K562 (cell line): Measurements from ENCODE around the gene NDUFB3. TPM values are rescaled to one million over a fixed set of nuclear protein-coding genes. Genes with fewer than 3 reads are reported as not detected.

ENCODE experiments used
- CHD1 ChIP-seq: fragments of 200-600 bp; sonication (generic); IDR thresholded peaks from one replicate; pipeline ENCODE4 v1.6.1; 2012; ENCODE audit warnings: mild to moderate bottlenecking, moderate library complexity, low read length, inconsistent platforms
- ERF ChIP-seq: fragments of 450-650 bp; formaldehyde crosslinking; IDR thresholded peaks from 2 replicates; pipeline ENCODE4 v1.4.0; 2020; ENCODE audit warnings: mild to moderate bottlenecking, mixed read lengths
- HDAC2 ChIP-seq: fragments of 450-650 bp; IDR thresholded peaks from 2 replicates; pipeline ENCODE4 v1.6.1; 2016; ENCODE audit warnings: mild to moderate bottlenecking
- HMG20A ChIP-seq: fragments of 450-650 bp; formaldehyde crosslinking; conservative IDR thresholded peaks from 2 replicates; pipeline ENCODE4 v1.4.0; 2020; ENCODE audit warnings: mild to moderate bottlenecking, mixed read lengths
- MAFF ChIP-seq: IDR thresholded peaks from 2 replicates; pipeline ENCODE4 v1.6.1; 2012; ENCODE audit warnings: low read length, improper control_type of control experiment
- MED1 ChIP-seq: sonication (generic); formaldehyde crosslinking; IDR thresholded peaks from 2 replicates; pipeline ENCODE4 v1.8.1; 2023; ENCODE audit warnings: missing genetic modification reagents, borderline replicate concordance
- MTF1 ChIP-seq: fragments of 250-450 bp; sonication (Bioruptor Pico); IDR thresholded peaks from 2 replicates; pipeline ENCODE4 v1.9.0; 2021; ENCODE audit warnings: moderate library complexity, mild to moderate bottlenecking, inconsistent platforms, borderline replicate concordance
- NCOA4 ChIP-seq: fragments of 450-650 bp; IDR thresholded peaks from 2 replicates; pipeline ENCODE4 v1.6.1; 2018; ENCODE audit warnings: mild to moderate bottlenecking; ENCODE audit not compliant: partially characterized antibody
- NELFE ChIP-seq: IDR thresholded peaks from 2 replicates; pipeline ENCODE4 v1.6.1; 2011; ENCODE audit warnings: mild to moderate bottlenecking; ENCODE audit not compliant: insufficient read depth, insufficient read length
- NFIX ChIP-seq: fragments of 250-450 bp; sonication (Bioruptor Pico); IDR thresholded peaks from 2 replicates; pipeline ENCODE4 v1.4.0; 2020; ENCODE audit warnings: low read depth, mild to moderate bottlenecking, moderate library complexity
- NR2F6 ChIP-seq: fragments of 450-650 bp; formaldehyde crosslinking; IDR thresholded peaks from 2 replicates; pipeline ENCODE4 v1.4.0; 2020; ENCODE audit warnings: mild to moderate bottlenecking
- NR3C1 ChIP-seq: sonication (generic); formaldehyde crosslinking; IDR thresholded peaks from 2 replicates; pipeline ENCODE4 v1.8.1; 2022; ENCODE audit warnings: missing genetic modification reagents
- PHF20 ChIP-seq: fragments of 450-650 bp; IDR thresholded peaks from 2 replicates; pipeline ENCODE4 v1.6.1; 2018; ENCODE audit not compliant: partially characterized antibody
- RNF219 ChIP-seq: fragments of 250-450 bp; sonication (Bioruptor Pico); IDR thresholded peaks from 2 replicates; pipeline ENCODE4 v1.5.0; 2022; ENCODE audit warnings: mild to moderate bottlenecking
- SUPT5H ChIP-seq: fragments of 450-650 bp; IDR thresholded peaks from 2 replicates; pipeline ENCODE4 v1.6.1; 2016
- TFAP4 ChIP-seq: sonication (generic); formaldehyde crosslinking; IDR thresholded peaks from 2 replicates; pipeline ENCODE4 v1.8.0; 2022; ENCODE audit warnings: missing genetic modification reagents, mild to moderate bottlenecking, moderate library complexity, borderline replicate concordance
- TRIM24 ChIP-seq, 2 experiments: fragments of 450-650 bp; IDR thresholded peaks; 2 replicates each; pipeline ENCODE4 v1.6.1; 2016
- U2AF1 ChIP-seq: fragments of 200-400 bp; formaldehyde crosslinking; optimal IDR thresholded peaks from 2 replicates; pipeline ENCODE3; 2017; ENCODE audit warnings: mild to moderate bottlenecking, low read depth, low read length, moderate library complexity
- XRCC5 ChIP-seq: fragments of 200-400 bp; formaldehyde crosslinking; IDR thresholded peaks from 2 replicates; pipeline ENCODE4 v1.6.1; 2017; ENCODE audit warnings: low read depth, mild to moderate bottlenecking, low read length
- ZBTB1 ChIP-seq: sonication (generic); formaldehyde crosslinking; IDR thresholded peaks from 2 replicates; pipeline ENCODE4 v1.8.1; 2023; ENCODE audit warnings: missing genetic modification reagents, low read depth, mild to moderate bottlenecking, borderline replicate concordance
- ZC3H8 ChIP-seq: fragments of 450-650 bp; IDR thresholded peaks from 2 replicates; pipeline ENCODE4 v1.6.1; 2017
- ZNF507 ChIP-seq: conservative IDR thresholded peaks from 2 replicates; pipeline ENCODE4 v1.6.1; 2017; ENCODE audit warnings: missing genetic modification characterization, missing compliant biosample characterization
- ZSCAN32 ChIP-seq: fragments of 450-650 bp; formaldehyde crosslinking; IDR thresholded peaks from 2 replicates; pipeline ENCODE4 v1.4.0; 2020; ENCODE audit warnings: mild to moderate bottlenecking, moderate library complexity
- polyA plus RNA-seq, 8 experiments: library from polyadenylated mRNA; depleted of rRNA in 4 of 8; stranded (reverse) in 5 of 8; unstranded in 3 of 8; fragments of >200 nt; fragmentation: Nextera tagmentation in 2 of 8; fragmentation: Illumina TruSeq in 1 of 8; extraction: Ambion mirVana in 2 of 8; extraction: Trizol in 1 of 8; gene quantifications; 2 replicates each; pipeline versions ENCODE4 v1.2.1 to v1.2.3, GENCODE V29; 2011 to 2014; ENCODE audit warnings: inconsistent platforms in 1 of 8, missing spikeins in 1 of 8
- total RNA-seq, 7 experiments: library from RNA; depleted of rRNA in 6 of 7; stranded (reverse); fragments of >200 nt in 6 of 7; fragmentation: Illumina TruSeq in 2 of 7; extraction: Trizol in 2 of 7; gene quantifications; 2 replicates each; pipeline versions ENCODE4 v1.2.1 to v1.2.3, GENCODE V29; 2011 to 2021; ENCODE audit warnings: low replicate concordance in 1 of 7
- TF ChIP-seq, protein P1 (sequence below): fragments of 450-650 bp; conservative IDR thresholded peaks from 2 replicates; pipeline ENCODE4 v1.6.1; 2016; ENCODE audit warnings: missing genetic modification characterization, low read depth, mild to moderate bottlenecking, control low read depth, missing compliant biosample characterization
- TF ChIP-seq, protein P2 (sequence below): fragments of 250-450 bp; sonication (Bioruptor Pico); IDR thresholded peaks from 2 replicates; pipeline ENCODE4 v1.8.0; 2022; ENCODE audit warnings: moderate library complexity, mild to moderate bottlenecking, inconsistent platforms

Gene NDUFB3
- total and polyA plus RNA-seq, 9 of the 15 experiments (the other 6 are each of a cell fraction or from before 2014, with no cell fraction given) = 126 to 786 (median 156) TPM

GRCh38 chr2:201071479-201072200 is at the start of gene NDUFB3, which contains the start of gene HYCC2 (continued):
- no peak for TF ChIP-seq NR2F6 (CRISPR knock-in tag)
- no peak for TF ChIP-seq HMG20A (CRISPR knock-in tag)
- TF ChIP-seq ERF = 0 out of 2 replicates have a peak, but pooled peaks have one; percentile 31
- TF ChIP-seq, protein P1, sequence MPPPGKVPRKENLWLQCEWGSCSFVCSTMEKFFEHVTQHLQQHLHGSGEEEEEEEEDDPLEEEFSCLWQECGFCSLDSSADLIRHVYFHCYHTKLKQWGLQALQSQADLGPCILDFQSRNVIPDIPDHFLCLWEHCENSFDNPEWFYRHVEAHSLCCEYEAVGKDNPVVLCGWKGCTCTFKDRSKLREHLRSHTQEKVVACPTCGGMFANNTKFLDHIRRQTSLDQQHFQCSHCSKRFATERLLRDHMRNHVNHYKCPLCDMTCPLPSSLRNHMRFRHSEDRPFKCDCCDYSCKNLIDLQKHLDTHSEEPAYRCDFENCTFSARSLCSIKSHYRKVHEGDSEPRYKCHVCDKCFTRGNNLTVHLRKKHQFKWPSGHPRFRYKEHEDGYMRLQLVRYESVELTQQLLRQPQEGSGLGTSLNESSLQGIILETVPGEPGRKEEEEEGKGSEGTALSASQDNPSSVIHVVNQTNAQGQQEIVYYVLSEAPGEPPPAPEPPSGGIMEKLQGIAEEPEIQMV = no peak
- no peak for TF ChIP-seq NFIX (CRISPR knock-in tag)
- TF ChIP-seq, protein P2, sequence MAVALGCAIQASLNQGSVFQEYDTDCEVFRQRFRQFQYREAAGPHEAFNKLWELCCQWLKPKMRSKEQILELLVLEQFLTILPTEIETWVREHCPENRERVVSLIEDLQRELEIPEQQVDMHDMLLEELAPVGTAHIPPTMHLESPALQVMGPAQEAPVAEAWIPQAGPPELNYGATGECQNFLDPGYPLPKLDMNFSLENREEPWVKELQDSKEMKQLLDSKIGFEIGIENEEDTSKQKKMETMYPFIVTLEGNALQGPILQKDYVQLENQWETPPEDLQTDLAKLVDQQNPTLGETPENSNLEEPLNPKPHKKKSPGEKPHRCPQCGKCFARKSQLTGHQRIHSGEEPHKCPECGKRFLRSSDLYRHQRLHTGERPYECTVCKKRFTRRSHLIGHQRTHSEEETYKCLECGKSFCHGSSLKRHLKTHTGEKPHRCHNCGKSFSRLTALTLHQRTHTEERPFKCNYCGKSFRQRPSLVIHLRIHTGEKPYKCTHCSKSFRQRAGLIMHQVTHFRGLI (CRISPR knock-in tag) = no peak
- TF ChIP-seq ZBTB1 (CRISPR knock-in tag) = no peak
- no peak for TF ChIP-seq NELFE
- TF ChIP-seq NCOA4 = no peak
- peak; percentile 39; the same call in 1 of the 2 replicates for TF ChIP-seq HDAC2
- TF ChIP-seq TRIM24 (IDR thresholded peaks at IDR 0.05) = peak in 1 of 2 experiments; percentile 100; a peak in 3 of 4 replicates
- TF ChIP-seq ZNF507 (tag) = no peak
- no peak for TF ChIP-seq MTF1 (CRISPR knock-in tag)
- no peak for TF ChIP-seq NR3C1
- no peak for TF ChIP-seq MAFF
- TF ChIP-seq MED1 = no peak
- no peak for TF ChIP-seq U2AF1
- TF ChIP-seq ZC3H8 = 0 out of 2 replicates have a peak, but pooled peaks have one; percentile 16
- peak; percentile 84 for TF ChIP-seq SUPT5H
- 0 out of 2 replicates have a peak, but pooled peaks have one; percentile 43 for TF ChIP-seq XRCC5
- TF ChIP-seq RNF219 (CRISPR knock-in tag) = no peak
- TF ChIP-seq TFAP4 (CRISPR knock-in tag) = peak; percentile 59; the same call in 1 of the 2 replicates
- TF ChIP-seq PHF20 = peak; percentile 94
- TF ChIP-seq ZSCAN32 (CRISPR knock-in tag) = no peak
- no peak for TF ChIP-seq CHD1
